Ectodermal cell (in vitro differentiated cells): ENCODE results near the gene IL11.
"Not testable (repeated sequence)": the region's sequence is repeated elsewhere in the genome, so short reads cannot be mapped to it uniquely, and the experiment has no call there.

Source experiments
- H3K27ac ChIP-seq: 2 replicates; pipeline ENCODE4 v1.7.0; 2013; ENCODE audit warnings: mild to moderate bottlenecking, low read depth, low read length; ENCODE audit not compliant: insufficient read depth, poor library complexity, severe bottlenecking
- H3K27me3 ChIP-seq: 2 replicates; pipeline ENCODE4 v1.7.0; 2013; ENCODE audit warnings: mild to moderate bottlenecking, low read length; ENCODE audit not compliant: insufficient read depth, control insufficient read depth, poor library complexity, severe bottlenecking
- H3K36me3 ChIP-seq: one replicate; pipeline ENCODE4 v1.7.0; 2013; ENCODE audit warnings: low read length; ENCODE audit not compliant: control insufficient read depth, insufficient read depth
- H3K4me1 ChIP-seq: one replicate; pipeline ENCODE4 v1.7.0; 2013; ENCODE audit warnings: low read length; ENCODE audit not compliant: control insufficient read depth, insufficient read depth
- H3K4me3 ChIP-seq: 2 replicates; pipeline ENCODE4 v1.7.0; 2013; ENCODE audit warnings: low read depth, low read length, control low read depth; ENCODE audit not compliant: insufficient read depth
- H3K9me3 ChIP-seq: 2 replicates; pipeline ENCODE4 v1.7.0; 2013; ENCODE audit warnings: mild to moderate bottlenecking, low read length, moderate library complexity; ENCODE audit not compliant: control insufficient read depth
- WGBS, 2 experiments: methylation state at CpG; one replicate each; pipeline ENCODE4 v1.1.7; 2013; ENCODE audit warnings: missing lambda C conversion rate in 2 of 2; 5-methylcytosine and 5-hydroxymethylcytosine counted together

Gene IL11

GRCh38 chr19:55339889-55340783 is 30.1 kb downstream of the IL11 start:
- Histone ChIP-seq H3K9me3 (no peaks in the 10 kb centered on the region), H3K27me3 (no peaks in the 10 kb centered on the region), H3K4me1 (peaks cover 11% of the 10 kb centered on the region), H3K36me3 (peaks cover 16% of the 10 kb centered on the region), H3K27ac (peak overlapping the region; percentile 58), H3K4me3 (peak overlapping the region; percentile 83)
- WGBS, 2 experiments = 2% methylated on average over 44 of the region's 44 CpGs

- Histone ChIP-seq H3K27me3 (no peaks in the 10 kb centered on the region), H3K4me3 (peak within 1 kb of the TSS; percentile 83), H3K9me3 (no peaks in the 10 kb centered on the region), H3K36me3 (peaks cover 16% of the 10 kb centered on the region), H3K4me1 (peaks cover 11% of the 10 kb centered on the region), H3K27ac (peak within 1 kb of the TSS; percentile 98)
- WGBS, 2 experiments = 1% methylated on average over 63 of the region's 63 CpGs
These were observed 31.0 kb downstream of the IL11 start, which contains the start of gene KMT5C for GRCh38 chr19:55339105-55339888. Gene KMT5C (plus strand): TSS chr19:55339876. CDS start chr19:55341937, 2,061 bp downstream.

GRCh38 chr19:55336101-55336500 is 34.2 kb downstream of the IL11 start:
- WGBS, 2 experiments = 92 to 96% methylated on average over 7 of the region's 7 CpGs
- H3K9me3 ChIP-seq = no peaks in the 10 kb centered on the region

GRCh38 chr19:55333870-55334269 is 36.4 kb downstream of the IL11 start:
- WGBS, 2 experiments = 89 to 90% methylated on average over 10 to 11 of the region's 11 CpGs
- Histone ChIP-seq H3K27me3 (no peaks in the 10 kb centered on the region), H3K4me1 (no peaks in the 10 kb centered on the region), H3K27ac (no peak overlapping the region), H3K36me3 (no peaks in the 10 kb centered on the region), H3K9me3 (no peaks in the 10 kb centered on the region), H3K4me3 (no peak overlapping the region)

More at GRCh38 chr19:55336101-55336500, 34.2 kb downstream of the IL11 start:
- H3K4me1 ChIP-seq = no peaks in the 10 kb centered on the region
- no peaks in the 10 kb centered on the region for H3K36me3 ChIP-seq
- no peak overlapping the region for H3K4me3 ChIP-seq
- no peaks in the 10 kb centered on the region for H3K27me3 ChIP-seq
- H3K27ac ChIP-seq = no peak overlapping the region

- H3K36me3 ChIP-seq, H3K9me3 ChIP-seq, H3K4me1 ChIP-seq, H3K27me3 ChIP-seq, H3K4me3 ChIP-seq, H3K27ac ChIP-seq: not testable (repeated sequence)
- WGBS, 2 experiments = 92 to 93% methylated on average over 5 to 6 of the region's 6 CpGs
These were observed 40.5 kb downstream of the IL11 start for GRCh38 chr19:55329791-55330190.

- not testable (repeated sequence) for H3K4me1 ChIP-seq, H3K9me3 ChIP-seq, H3K4me3 ChIP-seq, H3K27ac ChIP-seq, H3K27me3 ChIP-seq, H3K36me3 ChIP-seq
- 90% methylated on average over 4 of the region's 4 CpGs for WGBS, 2 experiments
These were observed 41.4 kb downstream of the IL11 start for GRCh38 chr19:55328774-55329318.

- H3K4me3 ChIP-seq = no peak within 1 kb of the TSS
- no peaks in the 10 kb centered on the region for H3K27me3 ChIP-seq
- H3K36me3 ChIP-seq = no peaks in the 10 kb centered on the region
- H3K27ac ChIP-seq = no peak within 1 kb of the TSS
- WGBS, 2 experiments = 91 to 92% methylated on average over 13 to 14 of the region's 14 CpGs
- H3K4me1 ChIP-seq = no peaks in the 10 kb centered on the region
- no peaks in the 10 kb centered on the region for H3K9me3 ChIP-seq
These were observed 45.1 kb downstream of the IL11 start, which contains the start of gene TMEM150B for GRCh38 chr19:55325172-55325571. Gene TMEM150B (minus strand): TSS chr19:55325341. CDS start chr19:55321036, 4,305 bp downstream.

- Histone ChIP-seq H3K4me3 (no peak overlapping the region), H3K27ac (no peak overlapping the region), H3K36me3 (no peaks in the 10 kb centered on the region), H3K9me3 (no peaks in the 10 kb centered on the region), H3K4me1 (peaks cover 4% of the 10 kb centered on the region), H3K27me3 (no peaks in the 10 kb centered on the region)
- WGBS, 2 experiments = 87 to 92% methylated on average over 6 of the region's 6 CpGs
These were observed 45.6 kb downstream of the IL11 start for GRCh38 chr19:55324662-55325061.

- H3K27ac ChIP-seq = no peak overlapping the region
- H3K4me3 ChIP-seq = no peak overlapping the region
- WGBS, 2 experiments = 77 to 81% methylated on average over 12 of the region's 12 CpGs
- peaks cover 4% of the 10 kb centered on the region for H3K4me1 ChIP-seq
- no peaks in the 10 kb centered on the region for H3K9me3 ChIP-seq
- no peaks in the 10 kb centered on the region for H3K36me3 ChIP-seq
- H3K27me3 ChIP-seq = no peaks in the 10 kb centered on the region
These were observed 47.9 kb downstream of the IL11 start for GRCh38 chr19:55322204-55322885.
